ENCODE results near the gene SLIT1.

SLIT1 gene

GRCh38 chr10:97013983-97014382 lies 171.8 kb downstream of the SLIT1 start:
- Histone ChIP-seq H4K91ac (ENCODE audit: low read depth, low read length, poor library complexity) (no peak overlapping the region), H3K18ac (ENCODE audit: low read length) (peak overlapping the region; percentile 46), H3K27ac (replicated peaks; ENCODE audit: low read length) (no peak overlapping the region), H3K9ac (ENCODE audit: low read depth, low read length, poor library complexity) (peak overlapping the region; percentile 44), H3K79me1 (ENCODE audit: low read depth, low read length) (no peaks in the 10 kb centered on the region), H2BK12ac (ENCODE audit: low read length) (no peak overlapping the region), H3K27me3 (ENCODE audit: control insufficient read depth in 3 of 3, insufficient read depth in 3 of 3, low read depth in 1 of 3, low read length in 3 of 3) (peaks cover 0 to 4% (median 0%) of the 10 kb centered on the region in 3 experiments), H3K14ac (ENCODE audit: low read length) (no peak overlapping the region), H3K36me3 (replicated peaks in 1 of 2; ENCODE audit: control insufficient read depth in 2 of 2, insufficient read depth in 2 of 2, low read length in 2 of 2) (no peaks in the 10 kb centered on the region), H3K4me3 (ENCODE audit: low read length in 2 of 2) (no peak overlapping the region), H3K4ac (ENCODE audit: low read length) (no peak overlapping the region), H2BK5ac (ENCODE audit: low read length) (no peak overlapping the region), H3K9me3 (replicated peaks in 1 of 2; ENCODE audit: control insufficient read depth in 2 of 2, insufficient read depth in 1 of 2, low read depth in 1 of 2, low read length in 2 of 2) (peaks cover 0 to 4% of the 10 kb centered on the region in 2 donors), H2BK15ac (ENCODE audit: low read length) (no peak overlapping the region), H3K4me1 (ENCODE audit: control insufficient read depth in 2 of 2, insufficient read depth in 1 of 2, low read depth in 1 of 2, low read length in 2 of 2) (peaks cover 7 to 10% of the 10 kb centered on the region in 2 donors), H2AK5ac (ENCODE audit: low read depth, low read length) (peak overlapping the region; percentile 79), H4K8ac (ENCODE audit: low read depth, low read length) (no peak overlapping the region), H2BK120ac (ENCODE audit: low read depth, low read length) (no peak overlapping the region), H3K4me2 (ENCODE audit: insufficient read depth, low read length, poor library complexity, severe bottlenecking) (no peak overlapping the region), H2AFZ (ENCODE audit: low read length) (no peak overlapping the region), H3K23ac (ENCODE audit: low read depth, low read length, poor library complexity) (no peak overlapping the region)
- no peak for DNase-seq (ENCODE audit: low spot score)
- no CpG with 5 or more reads among the region's 8 CpGs for WGBS, 2 donors (ENCODE audit: extremely low coverage in 2 of 2, insufficient read length in 2 of 2, insufficient replicate concordance in 1 of 2)

- H3K9ac ChIP-seq (ENCODE audit: low read depth, low read length, poor library complexity) = no peak overlapping the region
- no peak overlapping the region for H3K27ac ChIP-seq (replicated peaks; ENCODE audit: low read length)
- no peak overlapping the region for H3K4me3 ChIP-seq (ENCODE audit: low read length in 2 of 2)
- no peak overlapping the region for H2BK120ac ChIP-seq (ENCODE audit: low read depth, low read length)
- no peaks in the 10 kb centered on the region for H3K79me1 ChIP-seq (ENCODE audit: low read depth, low read length)
- no peak overlapping the region for H2BK5ac ChIP-seq (ENCODE audit: low read length)
- H2AFZ ChIP-seq (ENCODE audit: low read length) = no peak overlapping the region
- H3K9me3 ChIP-seq (replicated peaks in 1 of 2; ENCODE audit: control insufficient read depth in 2 of 2, insufficient read depth in 1 of 2, low read depth in 1 of 2, low read length in 2 of 2) = peaks cover 0 to 4% of the 10 kb centered on the region in 2 donors
- H3K4me1 ChIP-seq (ENCODE audit: control insufficient read depth in 2 of 2, insufficient read depth in 1 of 2, low read depth in 1 of 2, low read length in 2 of 2) = peaks cover 7 to 10% of the 10 kb centered on the region in 2 donors
- H3K4ac ChIP-seq (ENCODE audit: low read length) = no peak overlapping the region
- WGBS, 2 donors (ENCODE audit: extremely low coverage in 2 of 2, insufficient read length in 2 of 2, insufficient replicate concordance in 1 of 2) = no CpG with 5 or more reads among the region's 8 CpGs
- H4K8ac ChIP-seq (ENCODE audit: low read depth, low read length) = no peak overlapping the region
- peaks cover 0 to 3% (median 0%) of the 10 kb centered on the region in 3 experiments for H3K27me3 ChIP-seq (ENCODE audit: control insufficient read depth in 3 of 3, insufficient read depth in 3 of 3, low read depth in 1 of 3, low read length in 3 of 3)
- no peak overlapping the region for H3K23ac ChIP-seq (ENCODE audit: low read depth, low read length, poor library complexity)
- no peaks in the 10 kb centered on the region for H3K36me3 ChIP-seq (replicated peaks in 1 of 2; ENCODE audit: control insufficient read depth in 2 of 2, insufficient read depth in 2 of 2, low read length in 2 of 2)
- peak overlapping the region; percentile 46 for H3K18ac ChIP-seq (ENCODE audit: low read length)
- H3K14ac ChIP-seq (ENCODE audit: low read length) = peak overlapping the region; percentile 27
- no peak overlapping the region for H2BK15ac ChIP-seq (ENCODE audit: low read length)
- no peak overlapping the region for H2BK12ac ChIP-seq (ENCODE audit: low read length)
- H3K4me2 ChIP-seq (ENCODE audit: insufficient read depth, low read length, poor library complexity, severe bottlenecking) = no peak overlapping the region
- H4K91ac ChIP-seq (ENCODE audit: low read depth, low read length, poor library complexity) = no peak overlapping the region
- H2AK5ac ChIP-seq (ENCODE audit: low read depth, low read length) = peak overlapping the region; percentile 79
- DNase-seq (ENCODE audit: low spot score) = no peak
Measured at GRCh38 chr10:97013568-97013967, 172.2 kb downstream of the SLIT1 start.

GRCh38 chr10:97012470-97012869 lies 173.3 kb downstream of the SLIT1 start:
- DNase-seq (ENCODE audit: low spot score) = no peak
- no peak overlapping the region for H2BK12ac ChIP-seq (ENCODE audit: low read length)
- H3K14ac ChIP-seq (ENCODE audit: low read length) = peak overlapping the region; percentile 56
- H3K9me3 ChIP-seq (replicated peaks in 1 of 2; ENCODE audit: control insufficient read depth in 2 of 2, insufficient read depth in 1 of 2, low read depth in 1 of 2, low read length in 2 of 2) = peaks cover 0 to 10% of the 10 kb centered on the region in 2 donors
- H3K27ac ChIP-seq (replicated peaks; ENCODE audit: low read length) = no peak overlapping the region
- H3K4ac ChIP-seq (ENCODE audit: low read length) = no peak overlapping the region
- H3K4me1 ChIP-seq (ENCODE audit: control insufficient read depth in 2 of 2, insufficient read depth in 1 of 2, low read depth in 1 of 2, low read length in 2 of 2) = peaks cover 6 to 8% of the 10 kb centered on the region in 2 donors
- H4K8ac ChIP-seq (ENCODE audit: low read depth, low read length) = no peak overlapping the region
- peak overlapping the region; percentile 24 for H3K18ac ChIP-seq (ENCODE audit: low read length)
- H3K9ac ChIP-seq (ENCODE audit: low read depth, low read length, poor library complexity) = no peak overlapping the region
- H2BK15ac ChIP-seq (ENCODE audit: low read length) = no peak overlapping the region
- H3K79me1 ChIP-seq (ENCODE audit: low read depth, low read length) = no peaks in the 10 kb centered on the region
- H3K23ac ChIP-seq (ENCODE audit: low read depth, low read length, poor library complexity) = peak overlapping the region; percentile 8
- H3K27me3 ChIP-seq (ENCODE audit: control insufficient read depth in 3 of 3, insufficient read depth in 3 of 3, low read depth in 1 of 3, low read length in 3 of 3) = peaks cover 0 to 3% (median 0%) of the 10 kb centered on the region in 3 experiments
- no peak overlapping the region for H2BK5ac ChIP-seq (ENCODE audit: low read length)
- H2AFZ ChIP-seq (ENCODE audit: low read length) = no peak overlapping the region
- H2BK120ac ChIP-seq (ENCODE audit: low read depth, low read length) = no peak overlapping the region
- no CpG with 5 or more reads among the region's 8 CpGs for WGBS, 2 donors (ENCODE audit: extremely low coverage in 2 of 2, insufficient read length in 2 of 2, insufficient replicate concordance in 1 of 2)
- no peak overlapping the region for H3K4me2 ChIP-seq (ENCODE audit: insufficient read depth, low read length, poor library complexity, severe bottlenecking)
- no peak overlapping the region for H4K91ac ChIP-seq (ENCODE audit: low read depth, low read length, poor library complexity)
- no peaks in the 10 kb centered on the region for H3K36me3 ChIP-seq (replicated peaks in 1 of 2; ENCODE audit: control insufficient read depth in 2 of 2, insufficient read depth in 2 of 2, low read length in 2 of 2)
- no peak overlapping the region for H2AK5ac ChIP-seq (ENCODE audit: low read depth, low read length)
- no peak overlapping the region for H3K4me3 ChIP-seq (ENCODE audit: low read length in 2 of 2)

GRCh38 chr10:97011397-97011796 lies 174.4 kb downstream of the SLIT1 start:
- DNase-seq (ENCODE audit: low spot score) = no peak
- H3K14ac ChIP-seq (ENCODE audit: low read length) = no peak overlapping the region
- peak overlapping the region; percentile 25 for H2AK5ac ChIP-seq (ENCODE audit: low read depth, low read length)
- peaks cover 2 to 18% of the 10 kb centered on the region in 2 donors for H3K9me3 ChIP-seq (replicated peaks in 1 of 2; ENCODE audit: control insufficient read depth in 2 of 2, insufficient read depth in 1 of 2, low read depth in 1 of 2, low read length in 2 of 2)
- H3K9ac ChIP-seq (ENCODE audit: low read depth, low read length, poor library complexity) = no peak overlapping the region
- no peak overlapping the region for H3K4ac ChIP-seq (ENCODE audit: low read length)
- H2BK5ac ChIP-seq (ENCODE audit: low read length) = no peak overlapping the region
- no peaks in the 10 kb centered on the region for H3K4me1 ChIP-seq (ENCODE audit: control insufficient read depth in 2 of 2, insufficient read depth in 1 of 2, low read depth in 1 of 2, low read length in 2 of 2)
- no peak overlapping the region for H2BK120ac ChIP-seq (ENCODE audit: low read depth, low read length)
- H3K23ac ChIP-seq (ENCODE audit: low read depth, low read length, poor library complexity) = no peak overlapping the region
- H3K4me2 ChIP-seq (ENCODE audit: insufficient read depth, low read length, poor library complexity, severe bottlenecking) = no peak overlapping the region
- H4K91ac ChIP-seq (ENCODE audit: low read depth, low read length, poor library complexity) = no peak overlapping the region
- no peak overlapping the region for H2AFZ ChIP-seq (ENCODE audit: low read length)
- H3K27me3 ChIP-seq (ENCODE audit: control insufficient read depth in 3 of 3, insufficient read depth in 3 of 3, low read depth in 1 of 3, low read length in 3 of 3) = peaks cover 0 to 3% (median 0%) of the 10 kb centered on the region in 3 experiments
- peak overlapping the region; percentile 75 for H2BK15ac ChIP-seq (ENCODE audit: low read length)
- no peaks in the 10 kb centered on the region for H3K79me1 ChIP-seq (ENCODE audit: low read depth, low read length)
- peak overlapping the region; percentile 70 for H4K8ac ChIP-seq (ENCODE audit: low read depth, low read length)
- H3K27ac ChIP-seq (replicated peaks; ENCODE audit: low read length) = no peak overlapping the region
- H2BK12ac ChIP-seq (ENCODE audit: low read length) = no peak overlapping the region
- no peaks in the 10 kb centered on the region for H3K36me3 ChIP-seq (replicated peaks in 1 of 2; ENCODE audit: control insufficient read depth in 2 of 2, insufficient read depth in 2 of 2, low read length in 2 of 2)
- no peak overlapping the region for H3K4me3 ChIP-seq (ENCODE audit: low read length in 2 of 2)
- peak overlapping the region; percentile 48 for H3K18ac ChIP-seq (ENCODE audit: low read length)
